GM15510 (cell line): ENCODE measurements around the gene TAF6.

ENCODE experiments used
- POLR2A ChIP-seq: IDR thresholded peaks from 3 replicates; pipeline ENCODE4 v1.6.1; 2011; ENCODE audit warnings: borderline replicate concordance; ENCODE audit not compliant: insufficient read length; ENCODE audit errors: extremely low read depth

The TAF6 gene

DNA sequence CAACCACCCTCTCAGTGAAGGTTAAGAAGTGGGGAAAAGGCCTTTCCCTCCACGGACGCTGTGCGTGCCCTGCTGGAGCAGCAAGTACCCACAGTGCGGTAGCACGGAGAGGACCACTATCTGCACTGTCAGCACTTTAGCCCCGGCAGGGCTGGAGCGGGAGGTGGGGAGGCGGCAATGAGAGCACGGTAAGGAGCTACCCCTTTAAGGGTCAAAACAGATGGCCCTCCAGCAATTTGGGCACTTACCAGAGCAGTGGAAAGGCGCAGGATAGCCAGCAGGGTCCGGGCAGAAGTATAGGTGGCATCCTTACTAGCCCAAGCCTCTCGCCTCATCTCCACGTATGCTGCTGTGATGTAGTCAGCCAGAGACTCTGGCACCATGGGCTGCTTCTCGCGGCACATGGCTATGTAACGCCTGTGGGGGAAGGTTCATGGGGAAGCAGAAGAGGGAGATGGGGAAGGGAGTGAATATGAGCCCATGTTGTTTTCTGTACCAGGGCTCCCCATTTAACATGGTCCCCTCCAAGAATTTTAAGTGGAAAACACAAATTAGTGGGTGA, 25.2 kb downstream of the TAF6 start:
- no peak for TF ChIP-seq POLR2A

DNA sequence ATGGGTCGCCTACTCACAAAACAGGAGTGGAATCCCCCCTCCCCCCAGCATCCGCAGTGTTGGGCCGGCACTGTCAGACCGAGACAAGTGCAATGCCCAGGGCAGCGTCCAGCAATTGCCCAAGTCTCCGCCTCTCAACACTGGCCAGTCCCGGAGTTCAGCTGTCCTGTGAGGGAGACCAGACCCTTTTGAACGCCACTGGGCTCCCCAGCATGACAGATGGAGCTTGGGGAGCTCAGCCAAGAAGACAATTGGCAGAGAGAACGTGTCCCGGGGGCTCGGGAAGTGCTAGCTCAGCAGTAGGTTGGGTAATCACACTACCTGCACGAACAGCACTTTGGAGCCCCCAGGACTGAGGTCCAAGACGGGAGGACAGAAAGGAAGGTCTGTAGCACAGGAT, 25.7 kb downstream of the TAF6 start:
- TF ChIP-seq POLR2A: no peak

DNA sequence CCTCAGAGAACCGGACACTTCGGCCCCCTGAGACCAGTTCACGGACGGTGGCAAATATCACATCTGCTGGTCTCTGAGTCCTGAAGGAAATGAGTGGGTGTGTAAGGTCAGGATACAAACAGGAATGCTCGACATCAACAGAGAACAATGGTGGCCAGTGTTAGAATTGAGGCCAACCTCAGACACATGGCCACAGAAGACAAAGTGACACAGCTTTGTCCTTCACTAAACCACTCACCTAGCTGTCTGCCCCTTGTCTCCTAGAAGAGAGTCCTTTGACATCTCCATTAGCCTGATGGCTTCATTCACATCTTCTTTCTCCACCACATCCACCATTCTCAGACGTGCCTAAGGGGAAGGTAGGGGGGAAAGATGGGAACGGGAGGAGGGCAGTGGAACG, 26.1 kb downstream of the TAF6 start:
- no peak for TF ChIP-seq POLR2A

DNA sequence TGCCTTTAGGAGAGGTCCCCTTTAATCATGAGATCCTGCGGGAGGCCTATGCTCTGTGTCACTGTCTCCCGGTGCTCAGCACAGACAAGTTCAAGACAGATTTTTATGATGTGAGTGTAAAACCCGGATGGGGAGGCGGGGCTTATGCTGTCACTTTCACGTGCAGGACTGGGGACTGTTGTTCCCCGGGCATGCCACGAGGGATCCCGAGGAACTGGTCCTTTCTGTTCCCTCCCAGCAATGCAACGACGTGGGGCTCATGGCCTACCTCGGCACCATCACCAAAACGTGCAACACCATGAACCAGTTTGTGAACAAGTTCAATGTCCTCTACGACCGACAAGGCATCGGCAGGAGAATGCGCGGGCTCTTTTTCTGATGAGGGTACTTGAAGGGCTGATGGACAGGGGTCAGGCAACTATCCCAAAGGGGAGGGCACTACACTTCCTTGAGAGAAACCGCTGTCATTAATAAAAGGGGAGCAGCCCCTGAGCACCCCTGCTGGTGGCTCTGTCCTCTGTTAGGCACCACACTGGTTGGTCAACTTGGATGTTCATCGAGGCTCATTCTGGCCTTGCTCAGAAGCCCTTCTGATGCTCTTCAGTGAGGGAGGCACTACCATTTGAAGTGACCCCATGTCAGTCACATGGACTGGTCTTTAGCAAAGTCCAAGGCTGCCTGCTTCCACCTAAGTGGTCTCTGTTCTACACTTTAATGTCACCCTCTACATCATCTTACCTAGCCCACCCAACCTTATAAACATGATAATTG, 27.6 kb downstream of the TAF6 start:
- peak; percentile 5 for TF ChIP-seq POLR2A

DNA sequence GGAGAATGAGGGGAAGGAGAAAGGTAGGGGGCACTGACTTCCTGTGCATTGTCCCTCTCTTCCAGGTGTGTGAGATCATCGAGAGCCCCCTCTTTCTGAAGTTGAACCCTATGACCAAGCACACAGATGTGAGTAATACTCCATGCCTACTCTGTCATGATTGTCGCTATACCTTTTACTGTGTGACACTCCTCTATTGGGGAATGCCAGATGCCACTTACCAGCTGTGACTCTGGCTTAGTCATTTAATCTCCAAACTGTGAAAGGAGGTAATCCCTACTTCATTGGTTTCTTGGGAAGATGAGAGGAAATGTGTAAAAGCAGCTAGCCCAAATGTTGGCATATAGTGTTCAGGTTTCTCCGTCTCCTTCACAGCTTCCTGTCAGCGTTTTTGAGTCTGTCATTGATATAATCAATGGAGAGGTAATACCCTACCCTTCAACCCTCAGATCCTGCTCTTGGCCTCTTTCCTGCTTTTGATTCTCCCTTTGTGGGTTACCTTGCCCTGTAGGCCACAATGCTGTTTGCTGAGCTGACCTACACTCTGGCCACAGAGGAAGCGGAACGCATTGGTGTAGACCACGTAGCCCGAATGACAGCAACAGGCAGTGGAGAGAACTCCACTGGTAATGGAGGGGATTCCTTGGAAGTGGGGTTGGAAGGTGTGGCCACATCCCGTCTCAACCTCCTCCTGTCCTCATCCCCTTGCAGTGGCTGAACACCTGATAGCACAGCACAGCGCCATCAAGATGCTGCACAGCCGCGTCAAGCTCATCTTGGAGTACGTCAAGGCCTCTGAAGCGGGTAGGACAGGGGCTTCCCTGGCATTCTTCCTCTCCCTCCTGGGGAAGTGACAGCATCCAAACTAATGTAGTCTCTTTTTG, 28.4 kb downstream of the TAF6 start:
- TF ChIP-seq POLR2A: peak; percentile 6

- TF ChIP-seq POLR2A: no peak
These were observed 29.5 kb downstream of the TAF6 start for GRCh38 chr7:100089458-100090196.

DNA sequence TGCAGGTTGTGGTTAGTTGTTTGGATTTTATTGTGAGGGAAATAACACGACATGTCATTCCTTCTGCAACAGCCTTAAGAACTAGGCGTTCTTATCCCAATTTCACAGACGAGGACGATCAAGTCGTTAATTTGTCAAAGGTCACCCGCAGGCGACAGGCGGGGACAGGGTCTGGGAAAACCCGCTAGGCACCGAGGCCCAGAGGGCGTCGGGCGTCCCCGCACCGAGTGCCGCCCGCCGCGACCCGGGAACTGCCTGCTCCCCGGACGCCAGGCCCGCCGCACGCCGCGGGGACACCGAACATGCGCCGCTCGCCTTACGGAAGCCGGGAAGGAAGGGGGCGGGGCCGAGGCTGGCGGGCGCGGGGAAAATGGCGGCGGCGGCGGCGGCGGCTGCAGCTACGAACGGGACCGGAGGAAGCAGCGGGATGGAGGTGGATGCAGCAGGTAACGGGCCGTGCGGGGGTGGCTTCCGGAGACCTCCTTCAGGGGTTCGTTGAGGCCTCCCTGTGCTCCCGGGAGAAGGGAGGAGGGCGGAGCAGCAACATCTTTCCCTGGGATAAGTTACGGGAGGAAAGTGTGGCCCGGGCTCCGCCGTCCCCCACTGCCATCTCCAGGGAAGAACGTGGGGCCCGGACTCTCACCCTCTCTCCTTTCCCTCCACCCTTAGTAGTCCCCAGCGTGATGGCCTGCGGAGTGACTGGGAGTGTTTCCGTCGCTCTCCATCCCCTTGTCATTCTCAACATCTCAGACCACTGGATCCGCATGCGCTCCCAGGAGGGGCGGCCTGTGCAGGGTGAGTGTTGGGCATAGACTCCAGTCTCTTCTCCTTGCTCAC, 30.3 kb downstream of the TAF6 start, which contains the start of gene COPS6:
COPS6 (plus strand) TSS at position 349 of the 837 bp plus-strand sequence; CDS start at position 371, 22 bp downstream.
- TF ChIP-seq POLR2A: peak; percentile 98

GRCh38 chr7:100088095-100088620, 31.0 kb downstream of the TAF6 start:
- no peak for TF ChIP-seq POLR2A

GRCh38 chr7:100087055-100087750, 32.0 kb downstream of the TAF6 start:
- no peak for TF ChIP-seq POLR2A

DNA sequence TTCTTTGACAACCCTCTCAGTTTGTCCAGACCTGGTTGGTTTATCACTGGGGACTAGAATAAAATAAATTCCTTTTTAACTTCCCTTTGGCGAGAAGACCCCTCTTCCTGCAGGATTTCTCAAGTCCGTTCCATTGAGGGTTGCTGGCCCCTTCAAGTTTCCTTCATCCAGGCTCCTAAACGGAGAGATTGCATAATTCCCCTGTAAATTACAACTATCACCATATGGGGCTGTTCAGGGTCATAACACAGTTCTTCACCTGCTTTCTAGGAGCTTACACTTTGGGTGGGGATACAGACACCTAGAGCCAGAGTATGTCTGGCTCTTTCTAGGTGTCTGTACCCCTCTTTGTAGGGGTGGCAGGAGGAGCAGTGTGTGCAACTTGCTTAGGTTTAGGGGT, 33.6 kb downstream of the TAF6 start:
- no peak for TF ChIP-seq POLR2A

GRCh38 chr7:100082978-100083377, 36.2 kb downstream of the TAF6 start:
- TF ChIP-seq POLR2A: no peak

GRCh38 chr7:100081535-100082102, 37.5 kb downstream of the TAF6 start, which contains the start of gene ZNF3:
ZNF3 (minus strand) TSS chr7:100081723; CDS start chr7:100077357, 4,366 bp downstream.
- peak; percentile 62 for TF ChIP-seq POLR2A
